HL-60 (cell line): ENCODE data around the gene PITPNB.

Experiments used
- DNase-seq, 2 experiments: peaks; one replicate each; pipeline ENCODE4 v3.0.0-alpha.2; 2010 to 2020; ENCODE audit warnings: low read depth in 1 of 2, low spot score in 1 of 2
- H3K27ac ChIP-seq: fragments of 250-450 bp; sonication (Bioruptor Pico); replicated peaks from 2 replicates; pipeline ENCODE4 v1.5.1; 2020; ENCODE audit warnings: mild to moderate bottlenecking, moderate library complexity
- H3K27me3 ChIP-seq: fragments of 250-450 bp; sonication (Bioruptor Pico); 2 replicates; pipeline ENCODE4 v1.5.1; 2021; ENCODE audit warnings: mild to moderate bottlenecking, moderate library complexity; ENCODE audit not compliant: insufficient read depth, poor library complexity, severe bottlenecking
- H3K4me3 ChIP-seq: replicated peaks from 2 replicates; pipeline ENCODE4 v1.5.1; 2011; ENCODE audit warnings: mild to moderate bottlenecking, control low read depth, low read length; ENCODE audit not compliant: insufficient read depth
- GABPA ChIP-seq: IDR thresholded peaks from 2 replicates; pipeline ENCODE4 v1.6.1; 2012; ENCODE audit warnings: low read depth
- POLR2AphosphoS5 ChIP-seq: IDR thresholded peaks from 2 replicates; pipeline ENCODE4 v1.6.1; 2012; ENCODE audit warnings: low read depth
- SPI1 ChIP-seq: IDR thresholded peaks from 2 replicates; pipeline ENCODE4 v1.6.1; 2012; ENCODE audit warnings: low read depth, mild to moderate bottlenecking, borderline replicate concordance
- TF ChIP-seq, protein P1 (sequence below): IDR thresholded peaks from 2 replicates; pipeline ENCODE4 v1.6.1; 2012; ENCODE audit warnings: low read depth; ENCODE audit not compliant: insufficient replicate concordance
- TF ChIP-seq, protein P2 (sequence below): IDR thresholded peaks from one replicate; pipeline ENCODE4 v1.5.1; 2011; ENCODE audit warnings: low read length, control low read depth, inconsistent platforms; ENCODE audit not compliant: insufficient read depth

Gene PITPNB

DNA sequence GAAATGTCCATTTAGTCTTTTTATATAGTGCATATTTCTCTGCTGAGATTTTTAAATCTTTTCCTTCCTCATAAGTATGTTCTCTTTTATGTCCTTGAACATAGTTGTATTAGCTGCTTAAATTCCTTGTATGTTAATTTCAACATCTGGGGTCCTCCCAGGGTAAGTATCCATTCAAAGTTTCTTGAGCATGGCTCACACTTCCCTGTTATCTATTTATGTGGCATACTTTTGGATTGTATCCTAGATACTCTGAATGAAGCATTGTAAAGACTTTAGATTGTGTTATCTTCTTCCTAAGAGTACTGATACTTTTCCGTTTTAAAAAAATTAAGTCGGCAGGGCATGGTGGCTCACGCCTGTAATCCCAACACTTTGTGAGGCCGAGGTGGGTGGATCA lies 28.4 kb upstream of the PITPNB start:
- no peak for TF ChIP-seq SPI1
- TF ChIP-seq, protein P1, sequence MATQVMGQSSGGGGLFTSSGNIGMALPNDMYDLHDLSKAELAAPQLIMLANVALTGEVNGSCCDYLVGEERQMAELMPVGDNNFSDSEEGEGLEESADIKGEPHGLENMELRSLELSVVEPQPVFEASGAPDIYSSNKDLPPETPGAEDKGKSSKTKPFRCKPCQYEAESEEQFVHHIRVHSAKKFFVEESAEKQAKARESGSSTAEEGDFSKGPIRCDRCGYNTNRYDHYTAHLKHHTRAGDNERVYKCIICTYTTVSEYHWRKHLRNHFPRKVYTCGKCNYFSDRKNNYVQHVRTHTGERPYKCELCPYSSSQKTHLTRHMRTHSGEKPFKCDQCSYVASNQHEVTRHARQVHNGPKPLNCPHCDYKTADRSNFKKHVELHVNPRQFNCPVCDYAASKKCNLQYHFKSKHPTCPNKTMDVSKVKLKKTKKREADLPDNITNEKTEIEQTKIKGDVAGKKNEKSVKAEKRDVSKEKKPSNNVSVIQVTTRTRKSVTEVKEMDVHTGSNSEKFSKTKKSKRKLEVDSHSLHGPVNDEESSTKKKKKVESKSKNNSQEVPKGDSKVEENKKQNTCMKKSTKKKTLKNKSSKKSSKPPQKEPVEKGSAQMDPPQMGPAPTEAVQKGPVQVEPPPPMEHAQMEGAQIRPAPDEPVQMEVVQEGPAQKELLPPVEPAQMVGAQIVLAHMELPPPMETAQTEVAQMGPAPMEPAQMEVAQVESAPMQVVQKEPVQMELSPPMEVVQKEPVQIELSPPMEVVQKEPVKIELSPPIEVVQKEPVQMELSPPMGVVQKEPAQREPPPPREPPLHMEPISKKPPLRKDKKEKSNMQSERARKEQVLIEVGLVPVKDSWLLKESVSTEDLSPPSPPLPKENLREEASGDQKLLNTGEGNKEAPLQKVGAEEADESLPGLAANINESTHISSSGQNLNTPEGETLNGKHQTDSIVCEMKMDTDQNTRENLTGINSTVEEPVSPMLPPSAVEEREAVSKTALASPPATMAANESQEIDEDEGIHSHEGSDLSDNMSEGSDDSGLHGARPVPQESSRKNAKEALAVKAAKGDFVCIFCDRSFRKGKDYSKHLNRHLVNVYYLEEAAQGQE: no peak
- no peak for TF ChIP-seq GABPA
- TF ChIP-seq, protein P2, sequence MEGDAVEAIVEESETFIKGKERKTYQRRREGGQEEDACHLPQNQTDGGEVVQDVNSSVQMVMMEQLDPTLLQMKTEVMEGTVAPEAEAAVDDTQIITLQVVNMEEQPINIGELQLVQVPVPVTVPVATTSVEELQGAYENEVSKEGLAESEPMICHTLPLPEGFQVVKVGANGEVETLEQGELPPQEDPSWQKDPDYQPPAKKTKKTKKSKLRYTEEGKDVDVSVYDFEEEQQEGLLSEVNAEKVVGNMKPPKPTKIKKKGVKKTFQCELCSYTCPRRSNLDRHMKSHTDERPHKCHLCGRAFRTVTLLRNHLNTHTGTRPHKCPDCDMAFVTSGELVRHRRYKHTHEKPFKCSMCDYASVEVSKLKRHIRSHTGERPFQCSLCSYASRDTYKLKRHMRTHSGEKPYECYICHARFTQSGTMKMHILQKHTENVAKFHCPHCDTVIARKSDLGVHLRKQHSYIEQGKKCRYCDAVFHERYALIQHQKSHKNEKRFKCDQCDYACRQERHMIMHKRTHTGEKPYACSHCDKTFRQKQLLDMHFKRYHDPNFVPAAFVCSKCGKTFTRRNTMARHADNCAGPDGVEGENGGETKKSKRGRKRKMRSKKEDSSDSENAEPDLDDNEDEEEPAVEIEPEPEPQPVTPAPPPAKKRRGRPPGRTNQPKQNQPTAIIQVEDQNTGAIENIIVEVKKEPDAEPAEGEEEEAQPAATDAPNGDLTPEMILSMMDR: no peak
- TF ChIP-seq POLR2AphosphoS5: no peak
- DNase-seq: no peak
- Histone ChIP-seq H3K27me3 (no peaks in the 10 kb centered on the region), H3K27ac (no peak overlapping the region), H3K4me3 (no peak overlapping the region)

DNA sequence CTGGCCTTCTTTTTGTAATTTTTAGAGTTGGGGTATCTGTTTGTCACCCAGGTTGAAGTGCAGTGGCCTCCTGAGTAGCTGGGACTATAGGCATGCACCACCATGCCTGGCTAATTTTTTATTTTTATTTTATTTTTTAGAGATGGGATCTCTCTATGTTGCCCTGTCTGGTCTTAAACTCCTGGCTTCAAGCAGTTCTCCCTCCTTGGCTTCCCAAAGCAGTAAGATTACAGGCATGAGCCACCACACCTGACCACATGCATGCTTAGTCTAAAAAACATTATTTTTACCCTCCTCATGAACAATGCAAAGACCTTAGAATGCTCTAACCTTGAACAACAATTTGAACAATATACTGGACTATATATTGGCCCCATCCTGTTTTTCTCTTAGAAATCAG lies 22.1 kb upstream of the PITPNB start:
- Histone ChIP-seq H3K27me3 (no peaks in the 10 kb centered on the region), H3K27ac (no peak overlapping the region), H3K4me3 (no peak overlapping the region)
- TF ChIP-seq, protein P1: no peak
- TF ChIP-seq, protein P2: no peak
- no peak for TF ChIP-seq POLR2AphosphoS5
- no peak for TF ChIP-seq SPI1
- TF ChIP-seq GABPA: no peak
- no peak for DNase-seq

DNA sequence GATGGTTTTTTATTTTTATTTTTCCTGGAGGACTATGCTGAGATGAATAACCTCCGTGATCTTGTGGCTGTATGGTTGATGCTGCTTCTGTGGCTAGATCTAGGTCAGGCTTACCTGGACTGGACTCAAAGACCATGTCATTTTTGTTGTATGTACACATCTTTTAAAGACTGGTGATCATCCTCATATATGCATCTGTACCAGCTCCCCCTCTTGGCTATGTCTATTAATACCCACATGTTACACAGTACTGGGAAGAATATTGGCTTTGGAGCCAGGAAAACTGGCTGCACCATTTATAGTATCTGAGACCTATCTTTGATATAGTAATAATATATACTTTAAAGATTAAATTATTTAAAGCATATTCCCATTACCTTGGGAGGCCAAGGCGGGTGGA lies 18.4 kb upstream of the PITPNB start:
- H3K27ac ChIP-seq: no peak overlapping the region
- no peaks in the 10 kb centered on the region for H3K27me3 ChIP-seq
- no peak for DNase-seq
- no peak overlapping the region for H3K4me3 ChIP-seq
- TF ChIP-seq POLR2AphosphoS5 (no peak), GABPA (no peak), SPI1 (no peak)
- TF ChIP-seq, protein P2: no peak
- TF ChIP-seq, protein P1: no peak
